Neural crest cell (in vitro differentiated cells): ENCODE measurements around the gene SNED1. TPM values are rescaled to one million over a fixed set of nuclear protein-coding genes. Genes with fewer than 3 reads are reported as not detected.

ENCODE experiments used
- DNase-seq: peaks from one replicate; pipeline ENCODE4 v3.0.0; 2021; ENCODE audit warnings: low read depth, mixed read lengths, low spot score
- H3K27ac Mint-ChIP-seq: one replicate; pipeline ENCODE4 v1.8.0; 2021; ENCODE audit warnings: mild to moderate bottlenecking, mixed read lengths; ENCODE audit not compliant: unreplicated experiment
- H3K27me3 Mint-ChIP-seq: 2 replicates; pipeline ENCODE4 v1.8.0; 2021; ENCODE audit warnings: low read depth, mild to moderate bottlenecking, mixed read lengths
- H3K36me3 Mint-ChIP-seq: 2 replicates; pipeline ENCODE4 v1.8.0; 2021; ENCODE audit warnings: low read depth, mild to moderate bottlenecking, mixed read lengths
- H3K4me1 Mint-ChIP-seq: 2 replicates; pipeline ENCODE4 v1.8.0; 2021; ENCODE audit warnings: mixed read lengths
- H3K4me3 Mint-ChIP-seq: one replicate; pipeline ENCODE4 v1.8.0; 2021; ENCODE audit warnings: mild to moderate bottlenecking, mixed read lengths
- H3K9me3 Mint-ChIP-seq: 2 replicates; pipeline ENCODE4 v1.8.0; 2021; ENCODE audit warnings: mixed read lengths
- total RNA-seq: library from RNA; stranded (reverse); gene quantifications from 2 replicates; pipeline ENCODE4 v1.2.1, GENCODE V29; 2021
- TF ChIP-seq, protein P1 (sequence below): fragments of 200-600 bp; sonication (generic); conservative IDR thresholded peaks from 2 replicates; pipeline ENCODE4 v1.5.0; 2021; ENCODE audit warnings: antibody characterized with exemption, mild to moderate bottlenecking

The SNED1 gene
- total RNA-seq, 1 donor from 2014 or later, result 0.30 TPM

GRCh38 chr2:240998995-240999791 lies 775 bp downstream of the SNED1 start:
- peaks cover 3% of the 10 kb centered on the region for H3K9me3 Mint-ChIP-seq
- no peak for DNase-seq
- peaks cover 10% of the 10 kb centered on the region for H3K4me1 Mint-ChIP-seq
- peaks cover 2% of the 10 kb centered on the region for H3K36me3 Mint-ChIP-seq
- no peak overlapping the region for H3K27ac Mint-ChIP-seq
- H3K27me3 Mint-ChIP-seq, result peaks cover 29% of the 10 kb centered on the region
- TF ChIP-seq, protein P1, sequence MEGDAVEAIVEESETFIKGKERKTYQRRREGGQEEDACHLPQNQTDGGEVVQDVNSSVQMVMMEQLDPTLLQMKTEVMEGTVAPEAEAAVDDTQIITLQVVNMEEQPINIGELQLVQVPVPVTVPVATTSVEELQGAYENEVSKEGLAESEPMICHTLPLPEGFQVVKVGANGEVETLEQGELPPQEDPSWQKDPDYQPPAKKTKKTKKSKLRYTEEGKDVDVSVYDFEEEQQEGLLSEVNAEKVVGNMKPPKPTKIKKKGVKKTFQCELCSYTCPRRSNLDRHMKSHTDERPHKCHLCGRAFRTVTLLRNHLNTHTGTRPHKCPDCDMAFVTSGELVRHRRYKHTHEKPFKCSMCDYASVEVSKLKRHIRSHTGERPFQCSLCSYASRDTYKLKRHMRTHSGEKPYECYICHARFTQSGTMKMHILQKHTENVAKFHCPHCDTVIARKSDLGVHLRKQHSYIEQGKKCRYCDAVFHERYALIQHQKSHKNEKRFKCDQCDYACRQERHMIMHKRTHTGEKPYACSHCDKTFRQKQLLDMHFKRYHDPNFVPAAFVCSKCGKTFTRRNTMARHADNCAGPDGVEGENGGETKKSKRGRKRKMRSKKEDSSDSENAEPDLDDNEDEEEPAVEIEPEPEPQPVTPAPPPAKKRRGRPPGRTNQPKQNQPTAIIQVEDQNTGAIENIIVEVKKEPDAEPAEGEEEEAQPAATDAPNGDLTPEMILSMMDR, result no peak
- no peak overlapping the region for H3K4me3 Mint-ChIP-seq

DNA sequence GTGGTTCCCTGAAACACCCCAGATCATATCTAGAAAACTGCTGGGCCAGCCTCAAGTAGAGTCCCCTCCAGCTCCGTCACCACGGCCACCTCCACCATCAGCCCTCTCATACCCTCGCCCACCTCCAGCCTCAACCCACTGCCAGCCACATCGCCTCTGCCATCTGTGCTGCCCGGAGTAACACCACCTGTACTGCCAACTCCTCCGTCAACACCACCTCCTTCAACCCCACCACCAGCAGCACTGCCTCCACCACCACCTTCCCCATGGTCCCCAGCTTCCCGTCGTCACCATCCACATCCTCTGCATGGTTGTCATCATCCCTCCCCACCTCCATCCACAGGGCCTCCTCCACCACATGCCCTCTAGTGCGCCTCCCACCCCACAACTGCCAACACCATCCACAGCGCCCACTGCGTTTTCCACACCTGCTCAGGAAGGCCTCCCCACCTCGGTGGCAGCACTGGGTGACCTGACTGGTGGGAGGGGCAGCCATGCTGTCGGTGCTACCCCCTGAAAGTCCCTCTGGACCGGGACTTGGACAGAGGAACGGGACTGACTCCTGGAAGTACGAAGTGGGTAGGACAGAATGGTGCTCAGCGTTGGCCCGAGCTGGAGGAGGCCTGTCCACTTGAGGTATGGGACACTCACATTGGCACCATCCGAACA lies 1.6 kb downstream of the SNED1 start:
- Mint-ChIP-seq H3K9me3 (peaks cover 3% of the 10 kb centered on the region), H3K27ac (no peak overlapping the region), H3K36me3 (peaks cover 2% of the 10 kb centered on the region), H3K4me3 (peak overlapping the region; percentile 31), H3K27me3 (peaks cover 29% of the 10 kb centered on the region), H3K4me1 (peaks cover 10% of the 10 kb centered on the region)
- TF ChIP-seq, protein P1, result no peak
- DNase-seq, result no peak

GRCh38 chr2:241000831-241001321 lies 2.5 kb downstream of the SNED1 start:
- peak overlapping the region; percentile 54 for H3K4me3 Mint-ChIP-seq
- H3K4me1 Mint-ChIP-seq, result peaks cover 10% of the 10 kb centered on the region
- peaks cover 8% of the 10 kb centered on the region for H3K9me3 Mint-ChIP-seq
- TF ChIP-seq, protein P1, result no peak
- no peak overlapping the region for H3K27ac Mint-ChIP-seq
- H3K36me3 Mint-ChIP-seq, result peaks cover 6% of the 10 kb centered on the region
- DNase-seq, result no peak
- H3K27me3 Mint-ChIP-seq, result peaks cover 31% of the 10 kb centered on the region

- Mint-ChIP-seq H3K9me3 (peaks cover 12% of the 10 kb centered on the region), H3K27ac (no peak overlapping the region), H3K36me3 (peaks cover 6% of the 10 kb centered on the region), H3K4me3 (peak overlapping the region; percentile 54), H3K4me1 (peaks cover 10% of the 10 kb centered on the region), H3K27me3 (peaks cover 34% of the 10 kb centered on the region)
- no peak for DNase-seq
- TF ChIP-seq, protein P1, result no peak
These were observed 3.2 kb downstream of the SNED1 start for GRCh38 chr2:241001413-241002274.

DNA sequence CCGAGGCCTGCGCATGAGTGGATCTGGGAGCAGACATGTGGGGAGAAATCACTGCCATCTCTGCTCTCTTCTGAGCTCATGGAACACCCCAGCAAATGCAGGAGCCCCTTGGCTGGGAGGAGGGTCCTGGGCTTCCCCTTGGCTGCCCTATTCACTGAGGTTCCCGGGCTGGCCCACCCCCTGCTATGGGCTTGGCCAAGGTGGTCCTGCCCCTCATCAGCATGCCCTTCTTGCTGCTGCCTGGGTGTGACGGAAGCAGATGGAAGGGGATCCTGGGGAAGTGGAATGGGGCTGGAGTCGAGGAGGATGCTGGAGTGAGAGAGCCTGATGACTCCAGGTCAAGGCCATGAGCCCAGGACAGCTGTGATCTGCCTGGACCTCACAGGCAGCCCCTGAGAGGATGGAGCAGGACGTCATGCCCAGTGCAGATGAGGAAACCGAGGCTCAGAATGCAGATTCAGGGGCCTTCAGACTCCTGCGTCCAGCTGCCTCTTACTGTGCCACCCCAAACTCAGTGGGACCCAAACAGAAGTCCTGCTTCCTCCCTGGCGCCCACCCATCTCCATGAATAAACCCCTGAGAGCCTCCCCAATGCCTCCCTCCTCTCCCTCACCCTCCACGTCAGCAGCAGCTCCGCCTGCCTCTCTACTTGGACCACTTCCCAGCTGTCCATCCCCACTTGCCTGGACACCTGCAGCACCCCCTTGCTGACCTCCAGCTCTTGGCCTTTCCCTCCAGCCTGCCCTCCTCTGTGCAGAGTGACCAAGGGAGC lies 4.0 kb downstream of the SNED1 start:
- peaks cover 12% of the 10 kb centered on the region for H3K9me3 Mint-ChIP-seq
- H3K4me3 Mint-ChIP-seq, result no peak overlapping the region
- no peak overlapping the region for H3K27ac Mint-ChIP-seq
- TF ChIP-seq, protein P1, result no peak
- peaks cover 2% of the 10 kb centered on the region for H3K4me1 Mint-ChIP-seq
- peaks cover 6% of the 10 kb centered on the region for H3K36me3 Mint-ChIP-seq
- H3K27me3 Mint-ChIP-seq, result peaks cover 37% of the 10 kb centered on the region
- DNase-seq, result no peak
